GM23338 (cell line): Measurements from ENCODE around the gene PDZD8. TPM values are rescaled to one million over a fixed set of nuclear protein-coding genes. Genes with fewer than 3 reads are reported as not detected.

Experiments
- ATAC-seq: fragments of 200-7000 bp; cut with Tn5 transposase; 3 replicates; pipeline ENCODE4 v1.9.1; 2020
- DNase-seq: peaks from one replicate; pipeline ENCODE4 v3.0.0-alpha.2; 2015; ENCODE audit warnings: low spot score
- H2AFZ ChIP-seq: fragments of 200-600 bp; sonication (generic); 2 replicates; pipeline ENCODE4 v1.8.0; 2016; ENCODE audit warnings: antibody characterized with exemption, mild to moderate bottlenecking, moderate library complexity
- H3F3A ChIP-seq: fragments of 200-600 bp; sonication (generic); replicated peaks from 2 replicates; pipeline ENCODE4 v1.8.0; 2017; ENCODE audit warnings: antibody characterized with exemption, mixed run types, low read depth
- H3K27ac ChIP-seq: fragments of 200-600 bp; sonication (generic); 2 replicates; pipeline ENCODE4 v1.6.1; 2016; ENCODE audit warnings: low read depth
- H3K27me3 ChIP-seq: fragments of 200-600 bp; sonication (generic); 2 replicates; pipeline ENCODE4 v1.8.0; 2016; ENCODE audit warnings: mild to moderate bottlenecking, mixed run types, moderate library complexity; ENCODE audit not compliant: insufficient read depth
- H3K36me3 ChIP-seq: fragments of 200-600 bp; sonication (generic); 2 replicates; pipeline ENCODE4 v1.8.0; 2016; ENCODE audit warnings: mild to moderate bottlenecking; ENCODE audit not compliant: insufficient read depth
- H3K4me1 ChIP-seq: fragments of 200-600 bp; sonication (generic); 2 replicates; pipeline ENCODE4 v1.8.0; 2016; ENCODE audit warnings: mild to moderate bottlenecking, moderate library complexity; ENCODE audit not compliant: insufficient read depth
- H3K4me2 ChIP-seq: fragments of 200-600 bp; sonication (generic); 2 replicates; pipeline ENCODE4 v1.7.1; 2017; ENCODE audit warnings: mixed run types
- H3K4me3 ChIP-seq: fragments of 200-600 bp; sonication (generic); 2 replicates; pipeline ENCODE4 v1.6.1; 2016; ENCODE audit warnings: mixed run types
- H3K79me2 ChIP-seq: fragments of 200-600 bp; sonication (generic); replicated peaks from 2 replicates; pipeline ENCODE4 v1.8.0; 2017; ENCODE audit warnings: mild to moderate bottlenecking; ENCODE audit not compliant: insufficient read depth
- H3K9me2 ChIP-seq: fragments of 200-600 bp; sonication (generic); 2 replicates; pipeline ENCODE4 v1.8.0; 2017; ENCODE audit not compliant: insufficient read depth
- H4K20me1 ChIP-seq: fragments of 200-600 bp; sonication (generic); replicated peaks from 2 replicates; pipeline ENCODE4 v1.8.0; 2017; ENCODE audit warnings: mild to moderate bottlenecking; ENCODE audit not compliant: insufficient read depth
- H3K27ac Mint-ChIP-seq: 2 replicates; pipeline ENCODE4 v1.8.0; 2020; ENCODE audit warnings: inconsistent platforms, mild to moderate bottlenecking, moderate library complexity, mixed read lengths
- H3K27me3 Mint-ChIP-seq: 3 replicates; pipeline ENCODE4 v1.8.0; 2022; ENCODE audit warnings: low read depth, mild to moderate bottlenecking, moderate library complexity, mixed read lengths, inconsistent platforms; ENCODE audit not compliant: insufficient read depth, poor library complexity
- H3K36me3 Mint-ChIP-seq: 3 replicates; pipeline ENCODE4 v1.8.0; 2021; ENCODE audit warnings: low read depth, mild to moderate bottlenecking, inconsistent platforms, moderate library complexity, mixed read lengths
- H3K4me1 Mint-ChIP-seq: 3 replicates; pipeline ENCODE4 v1.8.0; 2020; ENCODE audit warnings: mild to moderate bottlenecking, inconsistent platforms, mixed read lengths
- H3K4me3 Mint-ChIP-seq: 3 replicates; pipeline ENCODE4 v1.8.0; 2021; ENCODE audit warnings: moderate library complexity, mild to moderate bottlenecking, inconsistent platforms, mixed read lengths
- H3K9me3 Mint-ChIP-seq: 3 replicates; pipeline ENCODE4 v1.8.0; 2020; ENCODE audit warnings: moderate library complexity, mild to moderate bottlenecking, inconsistent platforms, mixed read lengths
- ETS1 ChIP-seq: IDR thresholded peaks from 2 replicates; pipeline ENCODE4 v1.6.1; 2016; ENCODE audit warnings: antibody characterized with exemption
- EZH2 ChIP-seq: fragments of 200-600 bp; sonication (generic); IDR thresholded peaks from one replicate; pipeline ENCODE4 v1.8.0; 2017; ENCODE audit warnings: antibody characterized with exemption, mild to moderate bottlenecking, low read depth; ENCODE audit not compliant: unreplicated experiment
- JUNB ChIP-seq: IDR thresholded peaks from one replicate; pipeline ENCODE4 v1.6.1; 2016; ENCODE audit warnings: antibody characterized with exemption; ENCODE audit not compliant: unreplicated experiment
- NANOG ChIP-seq: IDR thresholded peaks from 2 replicates; pipeline ENCODE4 v1.6.1; 2016; ENCODE audit warnings: antibody characterized with exemption, borderline replicate concordance
- POLR2AphosphoS5 ChIP-seq: IDR thresholded peaks from 2 replicates; pipeline ENCODE4 v1.6.1; 2016; ENCODE audit warnings: antibody characterized with exemption, low read depth
- REST ChIP-seq: IDR thresholded peaks from one replicate; pipeline ENCODE4 v1.6.1; 2018; ENCODE audit warnings: antibody characterized with exemption; ENCODE audit not compliant: unreplicated experiment
- ZNF114 ChIP-seq: fragments of 250-450 bp; sonication (Bioruptor Pico); IDR thresholded peaks from 2 replicates; pipeline ENCODE4 v1.5.0; 2020; ENCODE audit warnings: mild to moderate bottlenecking, moderate library complexity
- ZNF331 ChIP-seq: fragments of 250-450 bp; sonication (Bioruptor Pico); IDR thresholded peaks from 2 replicates; pipeline ENCODE4 v1.5.0; 2020; ENCODE audit warnings: low read depth, mild to moderate bottlenecking, moderate library complexity
- ZNF462 ChIP-seq: fragments of 250-450 bp; sonication (Bioruptor Pico); IDR thresholded peaks from 2 replicates; pipeline ENCODE4 v1.5.0; 2020; ENCODE audit warnings: mild to moderate bottlenecking, moderate library complexity
- polyA plus RNA-seq: library from polyadenylated mRNA; unstranded; fragments of >200 nt; fragmentation: Nextera tagmentation; extraction: Ambion mirVana; gene quantifications from 2 replicates; pipeline ENCODE4 v1.2.1, GENCODE V29; 2016
- total RNA-seq: library from RNA; depleted of rRNA; stranded (reverse); fragments of >200 nt; shearing (Covaris generic); gene quantifications from 2 replicates; pipeline ENCODE4 v1.2.3, GENCODE V29; 2014

PDZD8 gene
- total and polyA plus RNA-seq, 2 experiments from 2014 or later, result 11.4 to 28.6 TPM

- Histone ChIP-seq H3K27ac (no peak overlapping the region), H3F3A (no peaks in the 10 kb centered on the region), H3K4me2 (no peak overlapping the region), H3K36me3 (no peaks in the 10 kb centered on the region), H2AFZ (no peak overlapping the region), H3K4me3 (no peak overlapping the region), H3K27me3 (no peaks in the 10 kb centered on the region), H3K9me2 (no peaks in the 10 kb centered on the region), H3K79me2 (no peaks in the 10 kb centered on the region), H3K4me1 (no peaks in the 10 kb centered on the region), H4K20me1 (no peaks in the 10 kb centered on the region)
- Mint-ChIP-seq H3K27ac (no peak overlapping the region), H3K4me3 (no peak overlapping the region), H3K36me3 (peaks cover 3% of the 10 kb centered on the region; the same call in 1 of the 3 replicates), H3K27me3 (peaks cover 7% of the 10 kb centered on the region), H3K9me3 (no peaks in the 10 kb centered on the region), H3K4me1 (peaks cover 2% of the 10 kb centered on the region; the same call in 1 of the 3 replicates)
- DNase-seq (no peak), ATAC-seq (no peak; the same call in 2 of the 3 replicates)
- TF ChIP-seq ETS1 (no peak), JUNB (no peak), POLR2AphosphoS5 (no peak), REST (no peak), NANOG (no peak), ZNF331 (no peak), ZNF114 (CRISPR knock-in tag) (no peak), EZH2 (no peak), ZNF462 (CRISPR knock-in tag) (no peak)
These were observed 102.8 kb downstream of the PDZD8 start for GRCh38 chr10:117272195-117273076.
